OCI-LY7 (cell line): Measurements from ENCODE around the gene PSME3IP1.

Source experiments
- CTCF ChIP-seq: fragments of 200-600 bp; sonication (generic); conservative IDR thresholded peaks from 2 replicates; pipeline ENCODE4 v1.5.1; 2014; ENCODE audit warnings: mild to moderate bottlenecking, antibody characterized with exemption, low read length, moderate library complexity, mixed read lengths
- EZH2phosphoT487 ChIP-seq: fragments of 200-600 bp; sonication (generic); IDR thresholded peaks from 2 replicates; pipeline ENCODE4 v1.6.1; 2018; ENCODE audit warnings: low read depth, borderline replicate concordance, mild to moderate bottlenecking, mixed run types, antibody characterized with exemption, low read length, moderate library complexity, mixed read lengths

- no peak for TF ChIP-seq CTCF
- TF ChIP-seq EZH2phosphoT487 = no peak
Observed at GRCh38 chr16:57188711-57189002, 2.8 kb upstream of the PSME3IP1 start.
